Measurements from ENCODE around the gene DYNLRB1.

Gene DYNLRB1

GRCh38 chr20:34547844-34548613, 31.8 kb downstream of the DYNLRB1 start:
- DNase-seq (ENCODE audit: extremely low read depth, low read depth), result no peak
- H3K4me3 ChIP-seq (replicated peaks; ENCODE audit: low read depth, low read length), result no peak overlapping the region
- no peak for TF ChIP-seq CTCF (IDR thresholded peaks at IDR 0.05; ENCODE audit: low read depth, low read length, missing control alignments)

GRCh38 chr20:34549291-34549928, 33.2 kb downstream of the DYNLRB1 start:
- H3K4me3 ChIP-seq (replicated peaks; ENCODE audit: low read depth, low read length), result no peak overlapping the region
- TF ChIP-seq CTCF (IDR thresholded peaks at IDR 0.05; ENCODE audit: low read depth, low read length, missing control alignments), result no peak
- DNase-seq (ENCODE audit: extremely low read depth, low read depth), result no peak

- TF ChIP-seq CTCF (IDR thresholded peaks at IDR 0.05; ENCODE audit: low read depth, low read length, missing control alignments), result no peak
- DNase-seq (ENCODE audit: extremely low read depth, low read depth), result no peak
These were observed 33.7 kb downstream of the DYNLRB1 start for GRCh38 chr20:34549929-34550305.

GRCh38 chr20:34552569-34552968, 36.3 kb downstream of the DYNLRB1 start:
- no peak overlapping the region for H3K4me3 ChIP-seq (replicated peaks; ENCODE audit: low read depth, low read length)
- no peak for TF ChIP-seq CTCF (IDR thresholded peaks at IDR 0.05; ENCODE audit: low read depth, low read length, missing control alignments)
- no peak for DNase-seq (ENCODE audit: extremely low read depth, low read depth)

More at GRCh38 chr20:34549929-34550305, 33.7 kb downstream of the DYNLRB1 start:
- no peak overlapping the region for H3K4me3 ChIP-seq (replicated peaks; ENCODE audit: low read depth, low read length)

GRCh38 chr20:34553366-34553867, 37.2 kb downstream of the DYNLRB1 start:
- H3K4me3 ChIP-seq (replicated peaks; ENCODE audit: low read depth, low read length), result no peak overlapping the region
- no peak for DNase-seq (ENCODE audit: extremely low read depth, low read depth)
- no peak for TF ChIP-seq CTCF (IDR thresholded peaks at IDR 0.05; ENCODE audit: low read depth, low read length, missing control alignments)

- TF ChIP-seq CTCF (IDR thresholded peaks at IDR 0.05; ENCODE audit: low read depth, low read length, missing control alignments), result no peak
- DNase-seq (ENCODE audit: extremely low read depth, low read depth), result no peak
- H3K4me3 ChIP-seq (replicated peaks; ENCODE audit: low read depth, low read length), result peak overlapping the region; percentile 49
These were observed 41.7 kb downstream of the DYNLRB1 start for GRCh38 chr20:34557936-34558319.
